ENCODE measurements around the gene FAM174B.

Gene FAM174B

GRCh38 chr15:92603278-92603677 lies 52.3 kb downstream of the FAM174B start:
- no peak for TF ChIP-seq FOXP2 (optimal IDR thresholded peaks at IDR 0.05; ENCODE audit: borderline replicate concordance, extremely low read depth, extremely low read length, insufficient read depth)
- no peak for TF ChIP-seq REST (IDR thresholded peaks at IDR 0.05; ENCODE audit: insufficient read depth in 1 of 2, low read depth in 2 of 2, low read length in 2 of 2)
- TF ChIP-seq TAF1 (IDR thresholded peaks at IDR 0.05; ENCODE audit: borderline replicate concordance, insufficient read depth, low read length) = no peak
- no peak for TF ChIP-seq POLR2AphosphoS5 (IDR thresholded peaks at IDR 0.05; ENCODE audit: low read depth, low read length)
- TF ChIP-seq SIN3A (IDR thresholded peaks at IDR 0.05; ENCODE audit: borderline replicate concordance, insufficient read depth, low read length) = no peak

- TF ChIP-seq SIN3A (IDR thresholded peaks at IDR 0.05; ENCODE audit: borderline replicate concordance, insufficient read depth, low read length) (no peak), FOXP2 (optimal IDR thresholded peaks at IDR 0.05; ENCODE audit: borderline replicate concordance, extremely low read depth, extremely low read length, insufficient read depth) (no peak), REST (IDR thresholded peaks at IDR 0.05; ENCODE audit: insufficient read depth in 1 of 2, low read depth in 2 of 2, low read length in 2 of 2) (no peak)
Observed at GRCh38 chr15:92602267-92602593, 53.3 kb downstream of the FAM174B start.

- no peak for TF ChIP-seq TAF1 (IDR thresholded peaks at IDR 0.05; ENCODE audit: borderline replicate concordance, insufficient read depth, low read length)
- TF ChIP-seq SIN3A (IDR thresholded peaks at IDR 0.05; ENCODE audit: borderline replicate concordance, insufficient read depth, low read length) = no peak
- no peak for TF ChIP-seq POLR2AphosphoS5 (IDR thresholded peaks at IDR 0.05; ENCODE audit: low read depth, low read length)
- TF ChIP-seq REST (IDR thresholded peaks at IDR 0.05; ENCODE audit: insufficient read depth in 1 of 2, low read depth in 2 of 2, low read length in 2 of 2) = no peak
- no peak for TF ChIP-seq FOXP2 (optimal IDR thresholded peaks at IDR 0.05; ENCODE audit: borderline replicate concordance, extremely low read depth, extremely low read length, insufficient read depth)
Observed at GRCh38 chr15:92601592-92602266, 53.8 kb downstream of the FAM174B start.

GRCh38 chr15:92600856-92601255 lies 54.7 kb downstream of the FAM174B start:
- no peak for TF ChIP-seq TAF1 (IDR thresholded peaks at IDR 0.05; ENCODE audit: borderline replicate concordance, insufficient read depth, low read length)
- TF ChIP-seq SIN3A (IDR thresholded peaks at IDR 0.05; ENCODE audit: borderline replicate concordance, insufficient read depth, low read length) = no peak
- no peak for TF ChIP-seq FOXP2 (optimal IDR thresholded peaks at IDR 0.05; ENCODE audit: borderline replicate concordance, extremely low read depth, extremely low read length, insufficient read depth)
- TF ChIP-seq POLR2AphosphoS5 (IDR thresholded peaks at IDR 0.05; ENCODE audit: low read depth, low read length) = no peak
- TF ChIP-seq REST (IDR thresholded peaks at IDR 0.05; ENCODE audit: insufficient read depth in 1 of 2, low read depth in 2 of 2, low read length in 2 of 2) = no peak
